Thymus (tissue), 11 donors: ENCODE results near the gene PARVA. TPM values are rescaled to one million over a fixed set of nuclear protein-coding genes. Genes with fewer than 3 reads are reported as not detected.

Experiments used
- DNase-seq, 9 donors: peaks; one replicate each; pipeline ENCODE4 v3.0.0-alpha.2; 2013; ENCODE audit warnings: low spot score in 9 of 9, low read depth in 6 of 9, missing footprints in 1 of 9
- H3K27ac ChIP-seq, 2 donors: one replicate each; pipeline ENCODE4 v1.5.1; 2013; ENCODE audit warnings: control low read depth in 1 of 2, low read depth in 1 of 2, low read length in 1 of 2, mild to moderate bottlenecking in 1 of 2, moderate library complexity in 1 of 2
- H3K27me3 ChIP-seq, 2 donors: one replicate each; pipeline ENCODE4 v1.5.1; 2013; ENCODE audit warnings: low read length in 1 of 2; ENCODE audit not compliant: control insufficient read depth in 2 of 2, insufficient read depth in 1 of 2
- H3K36me3 ChIP-seq, 2 donors: one replicate each; pipeline ENCODE4 v1.5.1; 2013; ENCODE audit warnings: low read length in 1 of 2, mild to moderate bottlenecking in 1 of 2, moderate library complexity in 1 of 2; ENCODE audit not compliant: control insufficient read depth in 2 of 2, insufficient read depth in 2 of 2
- H3K4me1 ChIP-seq, 2 donors: one replicate each; pipeline ENCODE4 v1.5.1; 2013; ENCODE audit warnings: low read length in 2 of 2; ENCODE audit not compliant: control insufficient read depth in 2 of 2, insufficient read depth in 2 of 2
- H3K4me3 ChIP-seq, 2 donors: one replicate each; pipeline ENCODE4 v1.5.1; 2013; ENCODE audit warnings: low read length in 2 of 2, control low read depth in 1 of 2, mild to moderate bottlenecking in 1 of 2
- H3K9me3 ChIP-seq, 2 donors: one replicate each; pipeline ENCODE4 v1.5.1; 2013; ENCODE audit warnings: low read length in 1 of 2, mild to moderate bottlenecking in 1 of 2; ENCODE audit not compliant: control insufficient read depth in 2 of 2, insufficient read depth in 1 of 2
- WGBS: extraction: QIAGEN DNeasy Blood & Tissue Kit; methylation state at CpG from one replicate; pipeline ENCODE4 v1.1.7; 2013; 5-methylcytosine and 5-hydroxymethylcytosine counted together
- polyA plus RNA-seq: library from polyadenylated mRNA; stranded (reverse); fragments of 200-250 nt; gene quantifications from one replicate; pipeline ENCODE4 v1.2.3, GENCODE V29; 2013
- total RNA-seq: library from RNA; stranded (reverse); fragments of 120-200 nt; gene quantifications from one replicate; pipeline ENCODE4 v1.2.4, GENCODE V29; 2013
- donor health status: healthy.

The PARVA gene
- total and polyA plus RNA-seq, 2 donors, result 2.9 to 7.8 TPM

GRCh38 chr11:12394601-12395000 is 17.2 kb downstream of the PARVA start:
- Histone ChIP-seq H3K27ac (no peak overlapping the region), H3K4me3 (no peak overlapping the region), H3K27me3 (peaks cover 0 to 3% of the 10 kb centered on the region in 2 donors), H3K9me3 (no peaks in the 10 kb centered on the region), H3K4me1 (peaks cover 0 to 11% of the 10 kb centered on the region in 2 donors), H3K36me3 (no peaks in the 10 kb centered on the region)
- no peak for DNase-seq
- 92% methylated on average over 6 of the region's 6 CpGs for WGBS

GRCh38 chr11:12395333-12395732 is 18.0 kb downstream of the PARVA start:
- Histone ChIP-seq H3K9me3 (no peaks in the 10 kb centered on the region), H3K36me3 (no peaks in the 10 kb centered on the region), H3K4me1 (peaks cover 0 to 6% of the 10 kb centered on the region in 2 donors), H3K27me3 (peaks cover 0 to 3% of the 10 kb centered on the region in 2 donors), H3K27ac (no peak overlapping the region), H3K4me3 (no peak overlapping the region)
- 98% methylated on average over 9 of the region's 9 CpGs for WGBS
- DNase-seq, result no peak

- no peak overlapping the region for H3K4me3 ChIP-seq
- H3K27me3 ChIP-seq, result peaks cover 0 to 2% of the 10 kb centered on the region in 2 donors
- no peak overlapping the region for H3K27ac ChIP-seq
- H3K9me3 ChIP-seq, result no peaks in the 10 kb centered on the region
- no peak for DNase-seq
- 81% methylated on average over 5 of the region's 5 CpGs for WGBS
- no peaks in the 10 kb centered on the region for H3K4me1 ChIP-seq
- no peaks in the 10 kb centered on the region for H3K36me3 ChIP-seq
These were observed 20.6 kb downstream of the PARVA start for GRCh38 chr11:12397931-12398334.

- Histone ChIP-seq H3K27ac (no peak overlapping the region), H3K36me3 (no peaks in the 10 kb centered on the region), H3K4me3 (no peak overlapping the region), H3K9me3 (no peaks in the 10 kb centered on the region), H3K27me3 (peaks cover 0 to 2% of the 10 kb centered on the region in 2 donors), H3K4me1 (no peaks in the 10 kb centered on the region)
- no peak for DNase-seq
These were observed 22.0 kb downstream of the PARVA start for GRCh38 chr11:12399355-12399754.

- Histone ChIP-seq H3K4me1 (no peaks in the 10 kb centered on the region), H3K27ac (no peak overlapping the region)
- 88% methylated on average over 4 of the region's 4 CpGs for whole genome bisulfite sequencing
These were observed 24.7 kb downstream of the PARVA start for GRCh38 chr11:12402025-12402424.

GRCh38 chr11:12402691-12403120 is 25.3 kb downstream of the PARVA start:
- WGBS, result 90% methylated on average over 8 of the region's 8 CpGs
- Histone ChIP-seq H3K9me3 (no peaks in the 10 kb centered on the region), H3K36me3 (no peaks in the 10 kb centered on the region), H3K27me3 (peaks cover 0 to 2% of the 10 kb centered on the region in 2 donors), H3K27ac (no peak overlapping the region), H3K4me1 (no peaks in the 10 kb centered on the region), H3K4me3 (no peak overlapping the region)
- DNase-seq, result no peak

More at GRCh38 chr11:12402025-12402424, 24.7 kb downstream of the PARVA start:
- no peak for DNase-seq
- peaks cover 0 to 2% of the 10 kb centered on the region in 2 donors for H3K27me3 ChIP-seq
- no peaks in the 10 kb centered on the region for H3K9me3 ChIP-seq
- H3K36me3 ChIP-seq, result no peaks in the 10 kb centered on the region
- H3K4me3 ChIP-seq, result no peak overlapping the region

- Histone ChIP-seq H3K27ac (no peak overlapping the region), H3K4me3 (no peak overlapping the region), H3K27me3 (peaks cover 0 to 2% of the 10 kb centered on the region in 2 donors), H3K36me3 (no peaks in the 10 kb centered on the region), H3K9me3 (no peaks in the 10 kb centered on the region), H3K4me1 (no peaks in the 10 kb centered on the region)
- WGBS, result 96% methylated on average over 3 of the region's 3 CpGs
- no peak for DNase-seq
These were observed 26.0 kb downstream of the PARVA start for GRCh38 chr11:12403122-12403996.

GRCh38 chr11:12403997-12404350 is 26.6 kb downstream of the PARVA start:
- Histone ChIP-seq H3K9me3 (no peaks in the 10 kb centered on the region), H3K27ac (no peak overlapping the region), H3K4me1 (no peaks in the 10 kb centered on the region), H3K27me3 (peaks cover 0 to 2% of the 10 kb centered on the region in 2 donors), H3K36me3 (no peaks in the 10 kb centered on the region), H3K4me3 (no peak overlapping the region)
- WGBS, result 65% methylated on average over 2 of the region's 2 CpGs
- no peak for DNase-seq

- Histone ChIP-seq H3K9me3 (no peaks in the 10 kb centered on the region), H3K4me1 (no peaks in the 10 kb centered on the region), H3K4me3 (no peak overlapping the region), H3K27me3 (peaks cover 0 to 2% of the 10 kb centered on the region in 2 donors), H3K27ac (no peak overlapping the region), H3K36me3 (no peaks in the 10 kb centered on the region)
- 97% methylated on average over 3 of the region's 3 CpGs for WGBS
- DNase-seq, result no peak
These were observed 27.1 kb downstream of the PARVA start for GRCh38 chr11:12404436-12404835.
